Astrocyte of the cerebellum (primary cell): ENCODE measurements around the gene FAM50B.

Source experiments
- DNase-seq: peaks from one replicate; pipeline ENCODE4 v3.0.0-alpha.2; 2011; ENCODE audit warnings: low read depth
- H3K4me3 ChIP-seq: 2 replicates; pipeline ENCODE4 v1.5.1; 2011; ENCODE audit warnings: mild to moderate bottlenecking, low read depth, low read length, moderate library complexity
- CTCF ChIP-seq: IDR thresholded peaks from 2 replicates; pipeline ENCODE4 v1.5.1; 2012; ENCODE audit warnings: low read length, low read depth, moderate library complexity, mild to moderate bottlenecking; ENCODE audit errors: missing control alignments
- in situ Hi-C: cut with HindIII; loops from 2 replicates; pipeline ENCODE4 v1.10.0; 2017; ENCODE audit warnings: low sequenced_read_pairs

The FAM50B gene

GRCh38 chr6:3898265-3898994, 49.3 kb downstream of the FAM50B start:
- H3K4me3 ChIP-seq: no peak overlapping the region
- DNase-seq: no peak
- TF ChIP-seq CTCF: no peak
- in situ Hi-C loops: no loop called here

GRCh38 chr6:3899061-3899460, 49.9 kb downstream of the FAM50B start:
- no peak overlapping the region for H3K4me3 ChIP-seq
- no peak for DNase-seq
- TF ChIP-seq CTCF: no peak
- in situ Hi-C loops: no loop called here

GRCh38 chr6:3899970-3900439, 50.8 kb downstream of the FAM50B start:
- in situ Hi-C loops: no loop called here
- DNase-seq: no peak
- no peak overlapping the region for H3K4me3 ChIP-seq
- no peak for TF ChIP-seq CTCF
